Measurements from ENCODE around the gene ITGA11.
"Not testable (repeated sequence)": the region's sequence is repeated elsewhere in the genome, so short reads cannot be mapped to it uniquely, and the experiment has no call there.

The ITGA11 gene

GRCh38 chr15:68425428-68426060 is 6.4 kb downstream of the ITGA11 start:
- no peak for DNase-seq (ENCODE audit: low spot score)

DNA sequence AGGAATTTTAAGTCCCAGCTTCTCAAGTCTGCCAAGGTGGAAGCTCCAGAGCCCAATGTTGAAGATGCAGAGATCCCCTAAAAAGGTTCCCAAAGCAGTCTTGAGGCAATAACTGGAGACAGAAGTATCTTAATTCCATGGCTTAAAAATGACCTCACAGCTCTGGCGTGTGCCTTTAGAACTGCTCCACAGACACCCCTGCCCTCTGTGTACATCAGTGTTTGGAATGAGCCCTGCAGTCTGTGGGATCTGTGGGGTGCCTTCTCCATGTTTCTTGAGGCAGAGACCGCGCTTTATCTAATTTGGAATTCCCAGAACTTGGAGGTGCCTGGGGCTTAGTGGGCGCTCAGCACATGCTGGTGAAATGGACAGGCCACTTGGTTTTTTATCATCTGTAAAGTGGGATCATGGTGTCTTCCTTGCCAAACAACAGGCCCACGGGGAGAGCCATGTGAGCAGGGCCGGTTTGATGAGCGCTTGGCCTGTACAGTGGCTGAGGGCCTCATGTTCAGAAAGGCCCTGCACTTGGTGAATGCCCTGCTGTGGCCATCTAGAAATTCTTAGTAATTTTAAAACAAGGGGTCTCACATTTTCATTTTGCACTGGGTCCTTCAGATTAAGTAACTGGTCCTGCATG is 7.1 kb downstream of the ITGA11 start:
- DNase-seq (ENCODE audit: low spot score), result no peak

GRCh38 chr15:68423359-68424296 is 8.3 kb downstream of the ITGA11 start:
- no peak for DNase-seq (ENCODE audit: low spot score)

GRCh38 chr15:68422403-68423145 is 9.4 kb downstream of the ITGA11 start:
- not testable (repeated sequence) for DNase-seq (ENCODE audit: low spot score)

- DNase-seq (ENCODE audit: low spot score), result no peak
Observed at GRCh38 chr15:68421798-68422402, 10.1 kb downstream of the ITGA11 start.

DNA sequence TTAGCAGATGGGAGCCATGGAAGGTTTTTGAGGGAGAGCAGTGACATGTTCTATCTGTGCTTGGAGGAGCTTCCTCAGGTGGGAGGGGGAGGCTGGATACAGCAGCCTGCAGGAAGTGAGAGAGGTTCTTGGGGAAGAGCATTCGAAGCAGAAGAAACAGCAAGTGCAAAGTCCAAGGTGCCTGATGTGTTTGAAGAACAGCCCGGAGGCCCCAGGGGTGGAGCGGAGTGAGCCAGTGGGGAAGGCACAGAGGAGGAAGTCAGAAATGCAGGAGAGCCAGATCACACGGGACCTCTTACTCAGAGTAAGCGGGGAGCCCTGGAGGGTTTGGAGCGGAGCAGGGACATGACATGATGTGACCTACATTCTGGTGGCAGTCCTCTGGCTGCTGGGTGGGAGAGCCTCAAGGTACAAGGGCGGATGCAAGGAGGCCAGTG is 10.8 kb downstream of the ITGA11 start:
- no peak for DNase-seq (ENCODE audit: low spot score)

- no peak for DNase-seq (ENCODE audit: low spot score)
Observed at GRCh38 chr15:68420186-68420684, 11.7 kb downstream of the ITGA11 start.

DNA sequence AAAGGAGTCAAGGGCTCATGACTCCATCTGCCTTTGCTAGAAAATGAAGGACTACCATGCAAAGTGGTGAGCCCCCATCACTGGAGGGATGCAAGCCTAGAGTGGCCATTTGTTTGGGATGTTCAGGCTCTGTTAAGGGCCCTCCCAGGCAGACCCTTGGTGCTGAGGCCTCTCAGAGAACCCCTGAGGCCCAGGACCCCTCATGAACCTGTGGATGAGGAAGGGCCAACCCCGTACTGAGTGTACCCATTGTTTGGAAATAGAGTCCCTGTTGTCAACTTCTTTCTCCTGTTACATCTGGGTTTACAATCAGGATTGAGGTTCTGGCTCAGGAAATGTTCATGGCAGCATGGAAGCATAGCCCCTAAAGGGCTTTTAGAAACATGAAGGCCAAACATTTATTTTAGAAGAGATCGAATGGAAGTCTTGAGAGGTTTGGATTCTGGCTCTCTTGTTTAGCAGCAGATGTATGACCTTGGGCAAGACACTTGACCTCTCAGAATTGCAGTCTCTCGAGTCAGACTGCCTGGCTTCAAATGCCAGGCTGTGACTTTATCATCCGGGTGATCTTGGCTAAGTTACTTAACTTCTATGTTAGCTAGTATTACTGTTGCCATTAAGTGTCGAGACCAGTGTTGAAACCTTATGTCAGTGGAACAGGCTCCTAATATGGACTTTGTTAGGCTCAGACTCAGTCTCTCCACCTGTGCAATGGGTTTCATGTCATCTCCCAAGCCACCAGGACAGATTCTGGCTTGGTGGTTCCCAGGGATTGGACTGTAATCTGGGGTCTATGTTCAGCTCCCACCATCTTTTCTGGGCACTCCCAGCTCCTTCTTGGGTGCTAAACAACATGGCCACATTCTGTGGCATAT is 12.4 kb downstream of the ITGA11 start:
- DNase-seq (ENCODE audit: low spot score), result no peak

GRCh38 chr15:68418611-68419161 is 13.3 kb downstream of the ITGA11 start:
- DNase-seq (ENCODE audit: low spot score), result no peak

GRCh38 chr15:68417897-68418296 is 14.1 kb downstream of the ITGA11 start:
- DNase-seq (ENCODE audit: low spot score), result no peak

- no peak for DNase-seq (ENCODE audit: low spot score)
Observed at GRCh38 chr15:68417051-68417450, 14.9 kb downstream of the ITGA11 start.

DNA sequence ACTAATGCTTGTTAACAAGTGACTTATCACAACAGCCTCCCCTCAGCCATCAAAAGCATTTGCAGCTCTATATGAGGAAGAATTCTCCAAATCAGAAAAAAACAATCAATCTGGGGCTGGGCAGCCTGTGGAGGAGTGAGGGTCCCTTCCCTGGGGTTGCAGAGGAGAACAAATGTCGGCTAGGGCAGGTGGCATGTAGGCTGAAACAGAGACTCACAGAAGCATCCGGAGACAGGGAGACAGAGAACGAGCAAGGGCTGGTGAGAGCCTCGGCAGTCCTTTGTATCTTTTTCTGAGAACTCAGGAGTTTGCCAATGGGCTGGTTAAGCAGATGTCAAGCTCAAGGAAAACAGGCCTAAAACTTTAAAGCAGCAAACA is 15.8 kb downstream of the ITGA11 start:
- no peak for DNase-seq (ENCODE audit: low spot score)

DNA sequence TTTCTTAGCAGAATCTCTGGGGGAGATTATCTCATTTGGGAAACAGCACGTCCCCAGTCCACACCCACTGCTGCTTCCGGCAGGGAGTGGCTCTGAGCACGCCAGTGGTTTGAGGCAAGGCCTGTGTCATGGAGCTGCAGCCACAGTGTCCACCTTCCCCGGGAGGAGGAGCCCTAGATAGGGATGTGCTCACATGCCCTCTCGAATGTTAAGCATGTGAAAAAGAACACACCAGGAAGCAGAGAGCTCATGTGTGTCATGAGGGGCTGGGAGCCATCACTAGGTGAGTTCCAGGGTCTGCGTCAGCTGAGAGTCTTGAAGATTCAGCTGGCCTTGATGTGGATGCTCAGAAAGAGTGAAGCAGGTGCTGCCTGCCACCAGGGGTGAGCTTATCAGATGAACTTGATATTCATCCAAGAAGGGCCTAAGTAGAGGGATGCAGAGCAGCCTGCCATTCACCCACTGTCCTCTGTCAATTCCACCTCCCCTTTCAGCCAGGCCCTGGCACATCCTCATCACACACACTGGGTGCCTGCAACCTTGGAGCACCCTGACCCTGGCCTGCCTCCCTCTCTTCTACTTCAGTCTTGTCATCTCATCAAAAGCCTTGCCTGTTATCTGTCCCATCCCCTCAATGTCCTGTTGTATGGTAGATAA is 16.3 kb downstream of the ITGA11 start:
- DNase-seq (ENCODE audit: low spot score), result no peak

DNA sequence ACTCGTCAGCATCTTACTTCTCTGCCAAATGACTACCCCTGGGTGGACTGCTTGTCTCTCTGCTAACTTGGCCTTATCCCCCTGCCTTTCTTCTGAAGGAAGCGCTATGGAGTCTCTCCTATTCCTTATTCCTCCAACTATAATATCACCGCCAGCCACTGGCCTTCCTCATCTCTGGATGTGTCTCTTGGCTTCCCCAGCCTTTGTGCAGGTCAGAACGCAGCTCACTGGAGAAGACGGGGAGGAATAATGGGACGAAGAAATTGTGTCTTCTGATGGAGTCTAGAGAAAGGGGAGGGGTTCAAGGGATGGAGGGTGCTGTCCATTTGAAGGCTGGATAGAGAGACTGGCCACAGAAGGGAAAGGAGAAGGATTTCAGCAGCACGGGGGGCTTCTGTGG is 16.9 kb downstream of the ITGA11 start:
- DNase-seq (ENCODE audit: low spot score), result no peak

GRCh38 chr15:68414591-68414990 is 17.4 kb downstream of the ITGA11 start:
- DNase-seq (ENCODE audit: low spot score), result no peak

- no peak for DNase-seq (ENCODE audit: low spot score)
Observed at GRCh38 chr15:68414206-68414555, 17.8 kb downstream of the ITGA11 start.

- DNase-seq (ENCODE audit: low spot score), result no peak
Observed at GRCh38 chr15:68413363-68414205, 18.4 kb downstream of the ITGA11 start.

DNA sequence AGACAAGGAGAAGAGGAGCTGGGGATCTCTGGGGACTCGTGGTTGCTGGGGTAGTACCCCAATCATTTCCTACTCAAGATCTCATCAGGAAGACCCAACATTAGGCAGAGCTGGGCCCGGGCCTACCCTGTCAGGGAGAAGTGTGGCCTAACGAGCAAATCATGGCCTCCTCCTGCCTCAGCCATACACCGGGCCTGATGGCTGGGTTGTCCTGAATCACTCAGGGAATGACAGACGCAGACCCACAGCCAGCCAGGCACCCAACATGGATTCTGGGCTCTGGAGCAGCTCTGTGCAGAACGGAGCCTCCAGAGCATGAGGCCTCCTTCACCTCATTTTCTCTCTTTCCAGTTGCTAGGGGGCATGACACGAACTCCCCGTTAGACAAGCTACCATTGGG is 19.7 kb downstream of the ITGA11 start:
- DNase-seq (ENCODE audit: low spot score), result no peak

GRCh38 chr15:68411735-68412134 is 20.2 kb downstream of the ITGA11 start:
- DNase-seq (ENCODE audit: low spot score), result no peak
